GM19455 (cell line): ENCODE results near the gene GLIPR1L2.

Experiments used
- ATAC-seq: cut with Tn5 transposase; IDR thresholded peaks from one replicate; pipeline ENCODE4 v1.9.1; 2021; ENCODE audit not compliant: unreplicated experiment

Gene GLIPR1L2

GRCh38 chr12:75476071-75476470 is 85.2 kb downstream of the GLIPR1L2 start:
- no peak for ATAC-seq

- ATAC-seq, result no peak
Measured at GRCh38 chr12:75477137-75477536, 86.2 kb downstream of the GLIPR1L2 start.

- ATAC-seq, result no peak
Measured at GRCh38 chr12:75478116-75478794, 87.4 kb downstream of the GLIPR1L2 start.

GRCh38 chr12:75479963-75480461 is 89.1 kb downstream of the GLIPR1L2 start:
- ATAC-seq, result peak; percentile 32

GRCh38 chr12:75480469-75480949 is 89.6 kb downstream of the GLIPR1L2 start, which contains the start of gene GLIPR1:
Gene GLIPR1 (plus strand): TSS chr12:75480755. CDS start chr12:75480881, 126 bp downstream.
- peak; percentile 90 for ATAC-seq

GRCh38 chr12:75481013-75481705 is 90.3 kb downstream of the GLIPR1L2 start:
- peak; percentile 34 for ATAC-seq

- ATAC-seq, result no peak
Measured at GRCh38 chr12:75481774-75482173, 90.9 kb downstream of the GLIPR1L2 start.
